ENCODE results near the gene RTF1. TPM values are rescaled to one million over a fixed set of nuclear protein-coding genes. Genes with fewer than 3 reads are reported as not detected.
"Not testable (repeated sequence)": the region's sequence is repeated elsewhere in the genome, so short reads cannot be mapped to it uniquely, and the experiment has no call there.

Gene RTF1
- total RNA-seq, 1 experiment from 2014 or later: 17.6 TPM

- no peak for DNase-seq (ENCODE audit: low read depth)
Observed at GRCh38 chr15:41437448-41437847, 20.6 kb downstream of the RTF1 start.

- DNase-seq (ENCODE audit: low read depth): peak; percentile 49
Observed at GRCh38 chr15:41438206-41438605, 21.3 kb downstream of the RTF1 start.

GRCh38 chr15:41438745-41439144 lies 21.9 kb downstream of the RTF1 start:
- DNase-seq (ENCODE audit: low read depth): not testable (repeated sequence)

- DNase-seq (ENCODE audit: low read depth): no peak
Observed at GRCh38 chr15:41443275-41443674, 26.4 kb downstream of the RTF1 start.

GRCh38 chr15:41445399-41445798 lies 28.5 kb downstream of the RTF1 start:
- DNase-seq (ENCODE audit: low read depth): no peak

GRCh38 chr15:41462084-41462795 lies 45.3 kb downstream of the RTF1 start:
- DNase-seq (ENCODE audit: low read depth): no peak

- no peak for DNase-seq (ENCODE audit: low read depth)
Observed at GRCh38 chr15:41464889-41465580, 48.1 kb downstream of the RTF1 start.

GRCh38 chr15:41465822-41466421 lies 49.0 kb downstream of the RTF1 start:
- DNase-seq (ENCODE audit: low read depth): peak; percentile 32

- DNase-seq (ENCODE audit: low read depth): no peak
Observed at GRCh38 chr15:41466711-41467110, 49.8 kb downstream of the RTF1 start.

GRCh38 chr15:41469644-41470043 lies 52.7 kb downstream of the RTF1 start:
- not testable (repeated sequence) for DNase-seq (ENCODE audit: low read depth)

- DNase-seq (ENCODE audit: low read depth): no peak
Observed at GRCh38 chr15:41473418-41473817, 56.5 kb downstream of the RTF1 start.

- no peak for DNase-seq (ENCODE audit: low read depth)
Observed at GRCh38 chr15:41474436-41474835, 57.5 kb downstream of the RTF1 start.

- DNase-seq (ENCODE audit: low read depth): no peak
Observed at GRCh38 chr15:41474941-41475340, 58.0 kb downstream of the RTF1 start.

- DNase-seq (ENCODE audit: low read depth): no peak
Observed at GRCh38 chr15:41476416-41477048, 59.6 kb downstream of the RTF1 start.

GRCh38 chr15:41480396-41481140 lies 63.7 kb downstream of the RTF1 start:
- no peak for DNase-seq (ENCODE audit: low read depth)

- no peak for DNase-seq (ENCODE audit: low read depth)
Observed at GRCh38 chr15:41482110-41482877, 65.4 kb downstream of the RTF1 start.

GRCh38 chr15:41483115-41483514 lies 66.2 kb downstream of the RTF1 start:
- DNase-seq (ENCODE audit: low read depth): no peak

GRCh38 chr15:41483519-41483918 lies 66.6 kb downstream of the RTF1 start:
- no peak for DNase-seq (ENCODE audit: low read depth)

GRCh38 chr15:41484937-41485625 lies 68.2 kb downstream of the RTF1 start:
- no peak for DNase-seq (ENCODE audit: low read depth)

GRCh38 chr15:41486286-41486685 lies 69.4 kb downstream of the RTF1 start:
- no peak for DNase-seq (ENCODE audit: low read depth)

Measured in Daoy (cell line).